H9 (cell line): Measurements from ENCODE around the gene ALG8. TPM values are rescaled to one million over a fixed set of nuclear protein-coding genes. Genes with fewer than 3 reads are reported as not detected.

Experiments
- DNase-seq: peaks from one replicate; pipeline ENCODE4 v3.0.0-alpha.2; 2017
- H2AFZ ChIP-seq: one replicate; pipeline ENCODE4 v1.6.1; 2013; ENCODE audit warnings: mild to moderate bottlenecking, low read length, control low read depth, moderate library complexity
- H2AK5ac ChIP-seq: 2 replicates; pipeline ENCODE4 v1.6.1; 2013; ENCODE audit warnings: low read length, control low read depth, mixed read lengths; ENCODE audit not compliant: insufficient read length
- H2BK120ac ChIP-seq: one replicate; pipeline ENCODE4 v1.6.1; 2013; ENCODE audit warnings: low read depth, mild to moderate bottlenecking, low read length, control low read depth, inconsistent platforms; ENCODE audit not compliant: poor library complexity, severe bottlenecking
- H2BK12ac ChIP-seq: 2 replicates; pipeline ENCODE4 v1.6.1; 2013; ENCODE audit warnings: low read length, control low read depth, mixed read lengths, low read depth; ENCODE audit not compliant: insufficient read length
- H2BK15ac ChIP-seq: 2 replicates; pipeline ENCODE4 v1.6.1; 2013; ENCODE audit warnings: low read depth, low read length, control low read depth
- H2BK20ac ChIP-seq: one replicate; pipeline ENCODE4 v1.6.1; 2013; ENCODE audit warnings: low read depth, mild to moderate bottlenecking, low read length, control low read depth, inconsistent platforms; ENCODE audit not compliant: poor library complexity, severe bottlenecking
- H2BK5ac ChIP-seq: 2 replicates; pipeline ENCODE4 v1.6.1; 2013; ENCODE audit warnings: low read length, control low read depth, mixed read lengths; ENCODE audit not compliant: insufficient read length
- H3K14ac ChIP-seq: 2 replicates; pipeline ENCODE4 v1.6.1; 2013; ENCODE audit warnings: low read length, control low read depth; ENCODE audit not compliant: insufficient read depth
- H3K18ac ChIP-seq: 2 replicates; pipeline ENCODE4 v1.6.1; 2013; ENCODE audit warnings: low read depth, mild to moderate bottlenecking, mixed read lengths, low read length, control low read depth; ENCODE audit not compliant: insufficient read length
- H3K23ac ChIP-seq: 2 replicates; pipeline ENCODE4 v1.6.1; 2013; ENCODE audit warnings: low read length, control low read depth, mixed read lengths, low read depth; ENCODE audit not compliant: insufficient read length
- H3K23me2 ChIP-seq: 2 replicates; pipeline ENCODE4 v1.6.1; 2013; ENCODE audit warnings: low read depth, mild to moderate bottlenecking, mixed read lengths, low read length, control low read depth; ENCODE audit not compliant: insufficient read length, poor library complexity, severe bottlenecking
- H3K27ac ChIP-seq: 2 replicates; pipeline ENCODE4 v1.5.1; 2013; ENCODE audit warnings: low read length, control low read depth, mixed read lengths, low read depth; ENCODE audit not compliant: insufficient read length
- H3K27me3 ChIP-seq: 2 replicates; pipeline ENCODE4 v1.6.1; 2013; ENCODE audit warnings: low read length, control low read depth, inconsistent platforms; ENCODE audit not compliant: insufficient read depth
- H3K4ac ChIP-seq: 2 replicates; pipeline ENCODE4 v1.6.1; 2013; ENCODE audit warnings: low read depth, mild to moderate bottlenecking, control low read depth, inconsistent platforms, low read length, moderate library complexity
- H3K4me1 ChIP-seq: 2 replicates; pipeline ENCODE4 v1.6.1; 2013; ENCODE audit warnings: low read length, control low read depth, inconsistent platforms; ENCODE audit not compliant: insufficient read depth
- H3K4me2 ChIP-seq: 2 replicates; pipeline ENCODE4 v1.6.1; 2013; ENCODE audit warnings: low read length, control low read depth, mixed read lengths; ENCODE audit not compliant: insufficient read length, insufficient read depth
- H3K56ac ChIP-seq: 2 replicates; pipeline ENCODE4 v1.6.1; 2013; ENCODE audit warnings: low read depth, mild to moderate bottlenecking, mixed read lengths, low read length, control low read depth; ENCODE audit not compliant: insufficient read length
- H3K79me1 ChIP-seq: 2 replicates; pipeline ENCODE4 v1.6.1; 2013; ENCODE audit warnings: low read depth, mild to moderate bottlenecking, moderate library complexity, low read length, control low read depth, inconsistent platforms; ENCODE audit not compliant: insufficient read depth, poor library complexity, severe bottlenecking
- H3K79me2 ChIP-seq: 2 replicates; pipeline ENCODE4 v1.6.1; 2013; ENCODE audit warnings: low read length, control low read depth, inconsistent platforms; ENCODE audit not compliant: insufficient read depth
- H3K9ac ChIP-seq: 2 replicates; pipeline ENCODE4 v1.6.1; 2013; ENCODE audit warnings: low read length, control low read depth, mixed read lengths; ENCODE audit not compliant: insufficient read length; ENCODE audit errors: extremely low read depth
- H3K9me3 ChIP-seq: one replicate; pipeline ENCODE4 v1.6.1; 2013; ENCODE audit warnings: low read depth, low read length, inconsistent platforms; ENCODE audit not compliant: control insufficient read depth
- H3T11ph ChIP-seq: one replicate; pipeline ENCODE4 v1.6.1; 2013; ENCODE audit warnings: mild to moderate bottlenecking, low read length, control low read depth, inconsistent platforms
- H4K20me1 ChIP-seq: one replicate; pipeline ENCODE4 v1.6.1; 2013; ENCODE audit not compliant: control insufficient read depth, insufficient read length, insufficient read depth
- H4K5ac ChIP-seq: 2 replicates; pipeline ENCODE4 v1.6.1; 2013; ENCODE audit warnings: low read depth, mild to moderate bottlenecking, mixed read lengths, low read length, control low read depth; ENCODE audit not compliant: insufficient read length
- H4K8ac ChIP-seq: replicated peaks from 2 replicates; pipeline ENCODE4 v1.6.1; 2013; ENCODE audit warnings: low read length, control low read depth, mixed read lengths, low read depth; ENCODE audit not compliant: insufficient read length
- H4K91ac ChIP-seq: 2 replicates; pipeline ENCODE4 v1.6.1; 2013; ENCODE audit warnings: low read depth, mild to moderate bottlenecking, moderate library complexity, mixed read lengths, low read length, control low read depth; ENCODE audit not compliant: insufficient read length
- H3K27ac Mint-ChIP-seq, 3 experiments: 2 replicates in 2 of 3; 3 replicates in 1 of 3; pipeline ENCODE4 v1.8.0; 2020 to 2021; ENCODE audit warnings: mixed read lengths in 3 of 3, mild to moderate bottlenecking in 1 of 3, moderate library complexity in 1 of 3
- H3K27me3 Mint-ChIP-seq: 2 replicates; pipeline ENCODE4 v1.8.0; 2021; ENCODE audit warnings: low read depth, mild to moderate bottlenecking, moderate library complexity, mixed read lengths
- H3K36me3 Mint-ChIP-seq, 3 experiments: 2 replicates in 2 of 3; 3 replicates in 1 of 3; pipeline ENCODE4 v1.8.0; 2020 to 2021; ENCODE audit warnings: low read depth in 3 of 3, mixed read lengths in 3 of 3; ENCODE audit not compliant: insufficient read depth in 1 of 3
- H3K4me1 Mint-ChIP-seq, 2 experiments: 2 replicates each; pipeline ENCODE4 v1.8.0; 2020; ENCODE audit warnings: mixed read lengths in 2 of 2
- H3K4me3 Mint-ChIP-seq, 2 experiments: 2 replicates in 1 of 2; 3 replicates in 1 of 2; pipeline ENCODE4 v1.8.0; 2020 to 2021; ENCODE audit warnings: mild to moderate bottlenecking in 2 of 2, mixed read lengths in 2 of 2, moderate library complexity in 1 of 2
- H3K9me3 Mint-ChIP-seq, 2 experiments: 2 replicates in 1 of 2; 3 replicates in 1 of 2; pipeline ENCODE4 v1.8.0; 2020; ENCODE audit warnings: mild to moderate bottlenecking in 2 of 2, mixed read lengths in 2 of 2, moderate library complexity in 1 of 2
- WGBS: extraction: QIAGEN DNeasy Blood & Tissue Kit; methylation state at CpG from one replicate; pipeline ENCODE4 v1.1.7; 2013; ENCODE audit warnings: missing lambda C conversion rate, low lambda C conversion rate, mixed read lengths; ENCODE audit not compliant: insufficient read length; ENCODE audit errors: extremely low coverage; 5-methylcytosine and 5-hydroxymethylcytosine counted together
- total RNA-seq: library from RNA; stranded (reverse); gene quantifications from 2 replicates; pipeline ENCODE4 v1.2.1, GENCODE V29; 2021
- TF ChIP-seq, protein P1 (sequence below): fragments of 200-600 bp; sonication (generic); conservative IDR thresholded peaks from 3 replicates; pipeline ENCODE4 v1.8.0; 2021; ENCODE audit warnings: antibody characterized with exemption, mild to moderate bottlenecking

ALG8 gene
- total RNA-seq, 1 experiment from 2014 or later: 77.5 TPM

DNA sequence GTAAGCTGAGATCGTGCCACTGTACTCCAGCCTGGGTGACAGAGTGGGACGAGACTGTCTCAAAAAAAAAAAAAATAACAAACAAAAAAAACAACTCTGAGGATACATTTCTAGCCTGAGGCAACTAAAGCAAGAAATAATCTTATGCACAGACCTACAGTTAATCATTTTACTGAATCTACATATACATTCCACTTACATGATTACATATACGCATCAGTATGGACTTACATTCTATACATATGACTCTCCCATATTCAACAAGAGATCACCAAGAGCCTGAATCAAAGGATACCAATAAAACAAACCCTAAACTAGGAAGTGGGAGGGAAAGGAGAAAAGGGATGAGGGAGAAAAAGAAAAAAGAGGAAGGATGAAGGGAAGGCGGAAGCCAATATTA, 1.1 kb downstream of the ALG8 start:
- no peak overlapping the region for H2BK20ac ChIP-seq
- peaks cover 12% of the 10 kb centered on the region; the same call in 1 of the 2 replicates for H3K79me2 ChIP-seq
- Mint-ChIP-seq H3K36me3 (peaks cover 31 to 62% (median 56%) of the 10 kb centered on the region in 3 experiments), H3K27ac (no peak overlapping the region), H3K4me3 (peak overlapping the region; percentile 88 to 91), H3K27me3 (no peaks in the 10 kb centered on the region), H3K9me3 (no peaks in the 10 kb centered on the region; a peak in 1 of 5 replicates), H3K4me1 (peaks cover 13 to 16% of the 10 kb centered on the region in 2 experiments)
- TF ChIP-seq, protein P1, sequence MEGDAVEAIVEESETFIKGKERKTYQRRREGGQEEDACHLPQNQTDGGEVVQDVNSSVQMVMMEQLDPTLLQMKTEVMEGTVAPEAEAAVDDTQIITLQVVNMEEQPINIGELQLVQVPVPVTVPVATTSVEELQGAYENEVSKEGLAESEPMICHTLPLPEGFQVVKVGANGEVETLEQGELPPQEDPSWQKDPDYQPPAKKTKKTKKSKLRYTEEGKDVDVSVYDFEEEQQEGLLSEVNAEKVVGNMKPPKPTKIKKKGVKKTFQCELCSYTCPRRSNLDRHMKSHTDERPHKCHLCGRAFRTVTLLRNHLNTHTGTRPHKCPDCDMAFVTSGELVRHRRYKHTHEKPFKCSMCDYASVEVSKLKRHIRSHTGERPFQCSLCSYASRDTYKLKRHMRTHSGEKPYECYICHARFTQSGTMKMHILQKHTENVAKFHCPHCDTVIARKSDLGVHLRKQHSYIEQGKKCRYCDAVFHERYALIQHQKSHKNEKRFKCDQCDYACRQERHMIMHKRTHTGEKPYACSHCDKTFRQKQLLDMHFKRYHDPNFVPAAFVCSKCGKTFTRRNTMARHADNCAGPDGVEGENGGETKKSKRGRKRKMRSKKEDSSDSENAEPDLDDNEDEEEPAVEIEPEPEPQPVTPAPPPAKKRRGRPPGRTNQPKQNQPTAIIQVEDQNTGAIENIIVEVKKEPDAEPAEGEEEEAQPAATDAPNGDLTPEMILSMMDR: no peak
- H3K79me1 ChIP-seq: no peaks in the 10 kb centered on the region
- H3K4me1 ChIP-seq: no peaks in the 10 kb centered on the region
- H2BK120ac ChIP-seq: no peak overlapping the region
- no peak overlapping the region for H3K18ac ChIP-seq
- no peak overlapping the region for H3T11ph ChIP-seq
- no peaks in the 10 kb centered on the region for H3K27me3 ChIP-seq
- no peak overlapping the region for H4K8ac ChIP-seq
- H4K91ac ChIP-seq: no peak overlapping the region
- H2BK12ac ChIP-seq: no peak overlapping the region
- no peak overlapping the region for H2AFZ ChIP-seq
- H2BK15ac ChIP-seq: no peak overlapping the region
- H3K9ac ChIP-seq: no peak overlapping the region
- no peak overlapping the region for H2BK5ac ChIP-seq
- no CpG with 5 or more reads among the region's 4 CpGs for WGBS
- no peak overlapping the region for H4K5ac ChIP-seq
- no peaks in the 10 kb centered on the region for H3K9me3 ChIP-seq
- no peak for DNase-seq
- peak overlapping the region; percentile 86 for H3K4me2 ChIP-seq
- H3K23me2 ChIP-seq: peaks cover 4% of the 10 kb centered on the region
- H2AK5ac ChIP-seq: no peak overlapping the region
- no peak overlapping the region for H3K4ac ChIP-seq
- no peak overlapping the region for H3K56ac ChIP-seq
- H4K20me1 ChIP-seq: no peaks in the 10 kb centered on the region
- no peak overlapping the region for H3K23ac ChIP-seq
- H3K14ac ChIP-seq: no peak overlapping the region
- no peak overlapping the region for H3K27ac ChIP-seq
